Neural cell (in vitro differentiated cells): ENCODE measurements around the gene PGP. TPM values are rescaled to one million over a fixed set of nuclear protein-coding genes. Genes with fewer than 3 reads are reported as not detected.

Source experiments
- H2AFZ ChIP-seq: fragments of 200-600, 300-800 bp; sonication (generic), shearing (Covaris generic); 2 replicates; pipeline ENCODE4 v1.6.0; 2014; ENCODE audit warnings: low read depth, mild to moderate bottlenecking, antibody characterized with exemption, low read length, moderate library complexity
- H3F3A ChIP-seq: fragments of 200-600 bp; shearing (Covaris generic); 2 replicates; pipeline ENCODE4 v1.6.1; 2016; ENCODE audit warnings: mild to moderate bottlenecking, moderate library complexity, mixed read lengths, antibody characterized with exemption, low read length; ENCODE audit not compliant: insufficient read depth, poor library complexity, severe bottlenecking
- H3K27ac ChIP-seq: fragments of 200-600, 300-800 bp; sonication (generic), shearing (Covaris generic); 2 replicates; pipeline ENCODE4 v1.5.1; 2014; ENCODE audit warnings: mild to moderate bottlenecking, low read length, moderate library complexity
- H3K27me3 ChIP-seq: fragments of 300-800, 200-600 bp; sonication (generic), shearing (Covaris generic); 2 replicates; pipeline ENCODE4 v1.6.0; 2014; ENCODE audit warnings: mild to moderate bottlenecking, low read depth, low read length, moderate library complexity; ENCODE audit not compliant: insufficient read depth
- H3K36me3 ChIP-seq: fragments of 300-800, 200-600 bp; sonication (generic), shearing (Covaris generic); 2 replicates; pipeline ENCODE4 v1.5.1; 2014; ENCODE audit warnings: mild to moderate bottlenecking, antibody characterized with exemption, low read length, moderate library complexity; ENCODE audit not compliant: insufficient read depth
- H3K4me2 ChIP-seq: fragments of 300-800, 200-600 bp; sonication (generic), shearing (Covaris generic); 2 replicates; pipeline ENCODE4 v1.6.0; 2014; ENCODE audit warnings: mild to moderate bottlenecking, low read length
- H3K4me3 ChIP-seq: fragments of 300-800, 200-600 bp; sonication (generic), shearing (Covaris generic); 2 replicates; pipeline ENCODE4 v1.5.1; 2014; ENCODE audit warnings: mild to moderate bottlenecking, low read length, moderate library complexity
- H3K79me2 ChIP-seq: fragments of 200-600 bp; shearing (Covaris generic); replicated peaks from 2 replicates; pipeline ENCODE4 v1.6.0; 2014; ENCODE audit warnings: mild to moderate bottlenecking, low read length, moderate library complexity; ENCODE audit not compliant: insufficient read depth
- H3K9ac ChIP-seq: fragments of 300-800, 200-600 bp; sonication (generic), shearing (Covaris generic); 2 replicates; pipeline ENCODE4 v1.6.1; 2016; ENCODE audit warnings: mild to moderate bottlenecking, low read length, mixed read lengths
- H3K9me2 ChIP-seq: fragments of 200-600 bp; shearing (Covaris generic); 2 replicates; pipeline ENCODE4 v1.6.1; 2016; ENCODE audit warnings: mild to moderate bottlenecking, low read length, mixed read lengths; ENCODE audit not compliant: insufficient read depth
- H3K9me3 ChIP-seq: fragments of 200-600, 300-800 bp; sonication (generic), shearing (Covaris generic); 2 replicates; pipeline ENCODE4 v1.6.1; 2016; ENCODE audit warnings: mild to moderate bottlenecking, mixed run types, low read length, moderate library complexity, mixed read lengths
- H4K20me1 ChIP-seq: fragments of 200-600 bp; shearing (Covaris generic); 2 replicates; pipeline ENCODE4 v1.6.1; 2016; ENCODE audit warnings: mild to moderate bottlenecking, mixed run types; ENCODE audit not compliant: insufficient read depth
- EP300 ChIP-seq: fragments of 450-650 bp; conservative IDR thresholded peaks from 2 replicates; pipeline ENCODE4 v1.6.1; 2014; ENCODE audit warnings: antibody characterized with exemption, mild to moderate bottlenecking, moderate library complexity; ENCODE audit not compliant: poor library complexity, severe bottlenecking
- EZH2 ChIP-seq: fragments of 200-600, 300-800 bp; shearing (Covaris generic), sonication (generic); IDR thresholded peaks from 2 replicates; pipeline ENCODE4 v1.6.1; 2014; ENCODE audit warnings: antibody characterized with exemption, low read length, borderline replicate concordance, mild to moderate bottlenecking; ENCODE audit not compliant: insufficient read depth, poor library complexity, severe bottlenecking
- MXI1 ChIP-seq: fragments of 450-650 bp; conservative IDR thresholded peaks from 2 replicates; pipeline ENCODE4 v1.6.1; 2014; ENCODE audit warnings: antibody characterized with exemption, mild to moderate bottlenecking; ENCODE audit not compliant: poor library complexity, severe bottlenecking
- POLR2AphosphoS5 ChIP-seq: IDR thresholded peaks from 2 replicates; pipeline ENCODE4 v1.6.1; 2012
- RAD21 ChIP-seq: fragments of 450-650 bp; conservative IDR thresholded peaks from 2 replicates; pipeline ENCODE4 v1.6.1; 2014; ENCODE audit warnings: antibody characterized with exemption, mild to moderate bottlenecking, moderate library complexity
- SMC3 ChIP-seq: fragments of 450-650 bp; conservative IDR thresholded peaks from 2 replicates; pipeline ENCODE4 v1.6.1; 2014; ENCODE audit warnings: antibody characterized with exemption, mild to moderate bottlenecking, moderate library complexity; ENCODE audit not compliant: poor library complexity
- TAF1 ChIP-seq: IDR thresholded peaks from 2 replicates; pipeline ENCODE4 v1.6.1; 2012; ENCODE audit warnings: low read depth
- polyA plus RNA-seq: library from polyadenylated mRNA; depleted of rRNA; stranded (reverse); fragments of >200 nt; gene quantifications from 2 replicates; pipeline ENCODE4 v1.2.3, GENCODE V29; 2014
- TF ChIP-seq, protein P1 (sequence below): IDR thresholded peaks from 2 replicates; pipeline ENCODE4 v1.6.1; 2012; ENCODE audit warnings: borderline replicate concordance
- TF ChIP-seq, protein P2 (sequence below): fragments of 450-650 bp; IDR thresholded peaks from 2 replicates; pipeline ENCODE4 v1.5.1; 2014; ENCODE audit warnings: antibody characterized with exemption, mild to moderate bottlenecking, moderate library complexity; ENCODE audit not compliant: poor library complexity, severe bottlenecking

The PGP gene
- polyA plus RNA-seq, 1 donor from 2014 or later, result 44.1 TPM

DNA sequence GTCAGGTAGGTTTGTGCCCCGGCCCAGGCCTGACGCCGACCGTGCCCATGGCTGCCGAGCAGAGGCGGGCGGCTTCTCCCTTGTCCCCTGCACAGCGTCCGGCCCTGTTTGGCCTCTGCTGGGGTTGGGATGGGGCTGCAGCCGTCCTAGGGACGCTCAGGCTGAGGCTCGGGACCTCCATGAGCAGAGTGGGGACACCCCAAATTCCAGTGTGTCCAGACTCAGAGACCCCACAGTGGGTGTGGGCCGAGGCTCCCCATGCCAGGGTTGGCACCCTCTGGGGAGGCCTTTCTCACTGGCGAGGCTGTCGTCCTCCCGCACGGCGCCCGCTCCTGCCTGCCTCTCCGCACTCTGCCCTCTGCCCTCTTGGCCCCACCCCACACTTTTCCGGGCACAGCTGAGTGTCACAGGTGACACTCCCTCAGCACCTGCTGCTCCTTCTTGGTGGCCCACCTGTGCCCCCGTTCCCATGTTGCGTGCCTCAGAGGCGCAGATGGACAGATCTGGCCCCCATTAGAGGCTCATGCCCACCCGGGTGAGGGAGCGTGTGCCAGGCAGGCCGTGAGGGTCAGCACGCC is 43.0 kb downstream of the PGP start:
- Histone ChIP-seq H3K9me3 (no peaks in the 10 kb centered on the region), H3K27ac (no peak overlapping the region), H3K27me3 (no peaks in the 10 kb centered on the region), H4K20me1 (no peaks in the 10 kb centered on the region), H3K79me2 (no peaks in the 10 kb centered on the region), H3K9me2 (no peaks in the 10 kb centered on the region), H3K4me3 (no peak overlapping the region), H3F3A (no peaks in the 10 kb centered on the region), H3K9ac (no peak overlapping the region), H3K36me3 (no peaks in the 10 kb centered on the region), H2AFZ (no peak overlapping the region), H3K4me2 (no peak overlapping the region)
- TF ChIP-seq POLR2AphosphoS5 (no peak), RAD21 (no peak), TAF1 (no peak), SMC3 (no peak), EZH2 (no peak), EP300 (no peak), MXI1 (no peak)
- TF ChIP-seq, protein P1, sequence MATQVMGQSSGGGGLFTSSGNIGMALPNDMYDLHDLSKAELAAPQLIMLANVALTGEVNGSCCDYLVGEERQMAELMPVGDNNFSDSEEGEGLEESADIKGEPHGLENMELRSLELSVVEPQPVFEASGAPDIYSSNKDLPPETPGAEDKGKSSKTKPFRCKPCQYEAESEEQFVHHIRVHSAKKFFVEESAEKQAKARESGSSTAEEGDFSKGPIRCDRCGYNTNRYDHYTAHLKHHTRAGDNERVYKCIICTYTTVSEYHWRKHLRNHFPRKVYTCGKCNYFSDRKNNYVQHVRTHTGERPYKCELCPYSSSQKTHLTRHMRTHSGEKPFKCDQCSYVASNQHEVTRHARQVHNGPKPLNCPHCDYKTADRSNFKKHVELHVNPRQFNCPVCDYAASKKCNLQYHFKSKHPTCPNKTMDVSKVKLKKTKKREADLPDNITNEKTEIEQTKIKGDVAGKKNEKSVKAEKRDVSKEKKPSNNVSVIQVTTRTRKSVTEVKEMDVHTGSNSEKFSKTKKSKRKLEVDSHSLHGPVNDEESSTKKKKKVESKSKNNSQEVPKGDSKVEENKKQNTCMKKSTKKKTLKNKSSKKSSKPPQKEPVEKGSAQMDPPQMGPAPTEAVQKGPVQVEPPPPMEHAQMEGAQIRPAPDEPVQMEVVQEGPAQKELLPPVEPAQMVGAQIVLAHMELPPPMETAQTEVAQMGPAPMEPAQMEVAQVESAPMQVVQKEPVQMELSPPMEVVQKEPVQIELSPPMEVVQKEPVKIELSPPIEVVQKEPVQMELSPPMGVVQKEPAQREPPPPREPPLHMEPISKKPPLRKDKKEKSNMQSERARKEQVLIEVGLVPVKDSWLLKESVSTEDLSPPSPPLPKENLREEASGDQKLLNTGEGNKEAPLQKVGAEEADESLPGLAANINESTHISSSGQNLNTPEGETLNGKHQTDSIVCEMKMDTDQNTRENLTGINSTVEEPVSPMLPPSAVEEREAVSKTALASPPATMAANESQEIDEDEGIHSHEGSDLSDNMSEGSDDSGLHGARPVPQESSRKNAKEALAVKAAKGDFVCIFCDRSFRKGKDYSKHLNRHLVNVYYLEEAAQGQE, result no peak
- TF ChIP-seq, protein P2, sequence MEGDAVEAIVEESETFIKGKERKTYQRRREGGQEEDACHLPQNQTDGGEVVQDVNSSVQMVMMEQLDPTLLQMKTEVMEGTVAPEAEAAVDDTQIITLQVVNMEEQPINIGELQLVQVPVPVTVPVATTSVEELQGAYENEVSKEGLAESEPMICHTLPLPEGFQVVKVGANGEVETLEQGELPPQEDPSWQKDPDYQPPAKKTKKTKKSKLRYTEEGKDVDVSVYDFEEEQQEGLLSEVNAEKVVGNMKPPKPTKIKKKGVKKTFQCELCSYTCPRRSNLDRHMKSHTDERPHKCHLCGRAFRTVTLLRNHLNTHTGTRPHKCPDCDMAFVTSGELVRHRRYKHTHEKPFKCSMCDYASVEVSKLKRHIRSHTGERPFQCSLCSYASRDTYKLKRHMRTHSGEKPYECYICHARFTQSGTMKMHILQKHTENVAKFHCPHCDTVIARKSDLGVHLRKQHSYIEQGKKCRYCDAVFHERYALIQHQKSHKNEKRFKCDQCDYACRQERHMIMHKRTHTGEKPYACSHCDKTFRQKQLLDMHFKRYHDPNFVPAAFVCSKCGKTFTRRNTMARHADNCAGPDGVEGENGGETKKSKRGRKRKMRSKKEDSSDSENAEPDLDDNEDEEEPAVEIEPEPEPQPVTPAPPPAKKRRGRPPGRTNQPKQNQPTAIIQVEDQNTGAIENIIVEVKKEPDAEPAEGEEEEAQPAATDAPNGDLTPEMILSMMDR, result no peak

DNA sequence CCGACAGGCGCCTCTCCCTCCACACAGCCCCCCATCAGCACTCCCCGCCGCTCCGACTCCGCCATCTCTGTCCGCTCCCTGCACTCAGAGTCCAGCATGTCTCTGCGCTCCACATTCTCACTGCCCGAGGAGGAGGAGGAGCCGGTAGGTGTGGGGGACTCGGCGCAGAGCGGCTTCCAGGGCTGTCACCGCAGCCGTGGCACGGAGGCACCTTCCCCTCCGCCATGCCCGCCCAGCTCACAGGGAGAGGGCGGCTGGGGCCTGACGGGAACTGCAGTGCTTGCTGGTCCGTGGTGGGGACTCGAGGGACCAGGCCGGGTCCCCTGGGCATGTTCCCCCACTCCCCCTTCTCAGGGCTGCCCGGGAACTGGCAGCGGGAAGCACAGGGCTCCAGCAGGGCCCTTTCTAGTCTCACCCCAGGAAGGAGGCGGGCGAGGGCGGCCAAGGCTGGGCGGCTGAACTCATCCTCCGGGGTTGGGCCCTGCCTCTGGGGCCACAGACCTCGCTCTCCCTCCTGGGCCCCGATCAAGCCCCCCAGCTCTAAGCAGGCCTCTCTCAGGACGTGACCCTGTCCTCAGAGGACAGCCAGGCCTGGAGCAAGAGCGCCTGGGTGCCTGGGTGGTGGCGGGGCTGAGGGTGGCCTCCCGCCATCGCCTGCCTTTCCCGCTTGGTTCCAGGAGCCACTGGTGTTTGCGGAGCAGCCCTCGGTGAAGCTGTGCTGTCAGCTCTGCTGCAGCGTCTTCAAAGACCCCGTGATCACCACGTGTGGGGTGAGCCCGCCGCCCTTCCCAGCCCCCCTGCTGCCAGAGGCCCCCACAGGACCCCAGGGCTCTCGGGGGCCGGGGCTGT is 43.8 kb downstream of the PGP start:
- H3K27ac ChIP-seq, result no peak overlapping the region
- no peak overlapping the region for H3K9ac ChIP-seq
- no peak overlapping the region for H3K4me3 ChIP-seq
- TF ChIP-seq TAF1 (no peak), MXI1 (no peak), EZH2 (no peak), RAD21 (no peak), SMC3 (no peak), EP300 (no peak), POLR2AphosphoS5 (no peak)
- TF ChIP-seq, protein P1, result no peak
- TF ChIP-seq, protein P2, result no peak
- no peaks in the 10 kb centered on the region for H3K9me2 ChIP-seq
- H3K4me2 ChIP-seq, result no peak overlapping the region
- H3K27me3 ChIP-seq, result no peaks in the 10 kb centered on the region
- no peaks in the 10 kb centered on the region for H3K79me2 ChIP-seq
- H3K36me3 ChIP-seq, result no peaks in the 10 kb centered on the region
- no peaks in the 10 kb centered on the region for H4K20me1 ChIP-seq
- no peaks in the 10 kb centered on the region for H3F3A ChIP-seq
- no peaks in the 10 kb centered on the region for H3K9me3 ChIP-seq
- H2AFZ ChIP-seq, result no peak overlapping the region
